ENCODE measurements around the gene MIA2. TPM values are rescaled to one million over a fixed set of nuclear protein-coding genes. Genes with fewer than 3 reads are reported as not detected.
"Not testable (repeated sequence)": the region's sequence is repeated elsewhere in the genome, so short reads cannot be mapped to it uniquely, and the experiment has no call there.

MIA2 gene
- total RNA-seq, 1 experiment from 2014 or later = 16.4 TPM

DNA sequence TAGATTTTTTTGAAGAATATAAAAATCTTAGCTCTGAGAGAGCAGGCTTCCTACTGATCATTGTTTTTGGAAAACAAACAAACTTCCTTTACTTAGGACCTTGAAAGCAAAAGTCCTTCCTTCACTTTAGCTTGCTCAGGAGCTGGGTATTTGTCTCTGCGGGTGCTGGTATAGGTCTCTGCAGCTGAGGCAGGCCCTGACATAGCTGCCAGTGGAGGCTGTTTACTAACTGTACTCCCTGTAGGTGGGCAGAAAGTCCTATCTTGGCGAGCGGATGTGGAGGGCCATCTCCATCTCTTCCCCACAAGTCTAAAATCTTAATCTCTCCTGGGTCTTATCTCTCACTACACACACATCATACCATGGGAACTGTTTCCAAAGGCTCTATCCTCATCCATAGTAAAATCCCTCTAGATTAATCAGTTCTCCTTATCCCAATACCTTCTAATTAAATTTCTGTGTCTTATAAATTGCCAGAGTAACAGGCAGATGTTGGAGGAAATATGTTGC is 4.1 kb upstream of the MIA2 start:
- no peak for DNase-seq (ENCODE audit: low spot score)

DNA sequence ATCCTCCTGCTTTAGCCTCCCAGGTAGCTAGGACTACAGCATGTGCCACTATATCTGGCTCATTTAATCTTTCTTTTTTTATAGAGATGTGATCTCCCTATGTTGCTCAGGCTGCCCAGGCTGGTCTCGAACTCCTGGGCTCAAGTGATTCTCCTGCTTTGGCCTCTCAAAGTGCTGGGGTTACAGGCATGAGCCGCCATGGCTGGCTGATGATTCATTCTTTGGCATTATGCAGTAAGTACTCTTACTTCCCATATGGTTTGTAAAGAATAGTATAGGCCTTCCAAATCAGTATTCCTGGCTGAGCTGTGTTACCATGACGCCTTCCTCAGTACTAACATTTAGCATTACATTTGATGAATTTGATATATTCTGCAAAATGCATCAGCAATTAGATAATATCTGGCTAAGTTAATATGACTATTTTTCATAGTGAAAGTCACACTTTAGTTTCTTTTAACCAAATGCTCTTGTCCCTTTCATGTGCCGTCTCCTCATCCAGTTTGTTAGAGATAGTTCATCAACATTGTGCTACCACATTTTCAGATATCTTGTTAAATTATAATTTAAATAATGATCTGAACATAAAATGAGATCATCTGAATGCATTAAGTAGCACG is 3.2 kb upstream of the MIA2 start:
- DNase-seq (ENCODE audit: low spot score) = no peak

DNA sequence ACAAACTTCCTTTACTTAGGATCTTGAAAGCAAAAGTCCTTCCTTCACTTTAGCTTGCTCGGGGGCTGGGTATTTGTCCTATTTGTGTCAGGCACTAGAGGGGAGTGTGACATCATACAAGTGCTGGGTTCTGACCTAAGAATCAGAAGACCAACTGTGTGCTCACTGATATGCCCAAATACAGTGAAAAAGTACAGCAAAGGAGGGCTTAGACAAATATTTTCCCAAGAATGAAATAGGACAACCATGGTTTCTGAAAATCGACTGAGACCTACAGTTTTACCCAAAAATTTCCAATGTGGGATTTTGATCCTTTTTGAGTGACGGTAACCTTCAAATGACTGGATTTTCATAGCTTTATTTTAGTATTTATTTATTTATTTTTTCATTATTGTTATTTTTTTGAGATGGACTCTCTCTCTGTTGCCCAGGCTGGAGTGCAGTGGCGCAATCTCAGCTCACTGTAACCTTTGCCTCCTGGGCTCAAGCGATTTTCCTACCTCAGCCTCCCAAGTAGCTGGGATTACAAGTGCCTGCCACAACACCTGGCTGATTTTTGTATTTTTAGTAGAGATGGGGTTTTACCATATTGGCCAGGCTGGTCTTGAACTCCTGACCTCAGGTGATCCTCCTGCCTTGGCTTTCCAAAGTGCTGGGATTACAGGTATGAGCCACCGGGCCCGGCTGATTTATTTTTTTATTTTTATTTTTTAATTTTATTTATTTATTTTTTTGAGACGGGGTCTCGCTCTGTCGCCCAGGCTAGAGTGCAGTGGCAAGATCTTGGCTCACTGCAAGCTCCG is 1.8 kb upstream of the MIA2 start:
- peak; percentile 37 for DNase-seq (ENCODE audit: low spot score)

DNA sequence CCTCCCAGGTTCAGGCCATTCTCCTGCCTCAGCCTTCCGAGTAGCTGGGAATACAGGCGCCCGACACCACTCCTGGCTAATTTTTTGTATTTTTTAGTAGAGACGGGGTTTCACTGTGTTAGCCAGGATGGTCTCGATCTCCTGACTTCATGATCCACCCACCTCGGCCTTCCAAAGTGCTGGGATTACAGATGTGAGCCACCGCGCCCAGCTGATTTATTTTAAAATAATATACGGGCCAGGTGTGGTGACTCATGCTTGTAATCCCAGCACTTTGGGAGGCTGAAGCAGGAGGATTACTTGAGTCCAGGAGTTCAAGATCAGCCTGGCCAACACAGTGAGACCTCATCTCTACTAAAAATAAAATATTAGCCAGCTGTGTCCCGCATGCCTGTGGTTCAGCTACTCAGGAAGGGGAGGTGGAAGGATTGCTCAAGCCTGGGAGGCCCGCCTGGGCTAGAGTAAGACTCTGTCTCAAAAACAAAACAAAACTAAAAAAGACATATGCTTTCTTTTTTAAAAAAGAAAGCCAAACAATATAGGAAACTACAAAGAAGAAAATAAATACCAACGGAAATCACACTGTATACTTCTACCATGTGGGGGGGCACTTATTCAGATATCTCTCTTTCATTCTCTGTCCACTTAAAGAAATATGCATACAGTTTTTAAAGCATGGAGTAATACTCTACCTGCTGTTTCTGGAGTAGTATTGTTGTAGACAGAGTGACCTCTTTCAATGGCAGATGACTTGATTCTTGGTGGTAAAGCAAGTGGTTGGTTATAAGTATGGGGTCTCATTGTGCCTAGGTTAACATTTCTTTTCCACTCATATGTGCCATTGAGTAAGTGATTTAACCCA is 930 bp upstream of the MIA2 start:
- DNase-seq (ENCODE audit: low spot score) = peak; percentile 64

DNA sequence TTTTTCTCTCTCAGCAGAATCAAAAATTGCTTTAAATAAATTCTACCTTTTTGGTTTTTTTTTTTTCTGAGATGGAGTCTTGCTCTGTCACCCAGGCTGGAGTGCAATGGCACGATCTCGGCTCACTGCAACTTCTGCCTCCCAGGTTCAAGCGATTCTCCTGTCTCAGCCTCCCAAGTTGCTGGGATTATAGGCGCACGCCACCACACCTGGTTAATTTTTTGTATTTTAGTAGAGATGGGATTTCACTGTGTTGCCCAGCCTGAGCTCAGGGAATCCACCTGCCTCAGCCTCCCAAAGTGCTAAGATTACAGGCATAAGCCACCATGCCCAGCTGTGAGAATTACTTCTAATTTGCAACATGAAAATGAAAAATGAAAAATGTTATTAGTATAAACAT is 1.3 kb downstream of the MIA2 start:
- DNase-seq (ENCODE audit: low spot score) = not testable (repeated sequence)

DNA sequence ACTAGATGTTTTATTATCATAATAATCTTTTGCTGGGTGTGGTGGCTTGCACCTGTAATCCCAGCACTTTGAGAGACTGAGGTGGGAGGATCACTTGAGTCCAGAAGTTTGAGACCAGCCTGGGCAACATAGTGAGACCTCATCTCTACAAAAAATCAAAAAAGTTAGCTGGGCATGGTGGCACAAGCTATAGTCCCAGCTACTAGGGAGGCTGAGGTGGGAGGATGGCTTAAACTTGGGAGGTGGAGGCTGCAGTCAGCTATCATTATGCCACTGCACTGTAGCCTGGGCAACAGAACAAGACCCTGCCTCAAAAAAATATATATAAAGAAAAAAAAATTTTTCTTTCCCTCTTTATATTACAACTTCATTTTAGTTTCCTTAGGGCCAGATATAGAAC is 1.8 kb downstream of the MIA2 start:
- not testable (repeated sequence) for DNase-seq (ENCODE audit: low spot score)

DNA sequence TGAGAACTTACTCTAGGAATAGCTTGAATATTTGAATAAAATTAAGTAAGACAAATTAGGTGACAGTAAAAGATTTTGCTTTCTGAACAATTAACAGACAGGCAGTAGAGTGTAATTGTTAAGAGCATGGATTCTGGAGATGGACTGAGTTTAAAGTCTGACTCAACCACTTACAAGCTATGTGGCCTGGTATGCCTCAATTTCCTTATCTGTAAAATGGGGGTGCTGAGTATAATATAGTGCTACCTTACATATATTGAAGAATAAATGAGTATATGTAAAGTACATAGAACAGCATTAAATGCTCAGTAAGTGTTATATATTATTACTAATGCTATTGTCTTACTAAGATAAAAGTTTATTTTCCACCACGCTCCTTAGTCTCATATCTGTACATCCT is 7.1 kb downstream of the MIA2 start:
- no peak for DNase-seq (ENCODE audit: low spot score)

DNA sequence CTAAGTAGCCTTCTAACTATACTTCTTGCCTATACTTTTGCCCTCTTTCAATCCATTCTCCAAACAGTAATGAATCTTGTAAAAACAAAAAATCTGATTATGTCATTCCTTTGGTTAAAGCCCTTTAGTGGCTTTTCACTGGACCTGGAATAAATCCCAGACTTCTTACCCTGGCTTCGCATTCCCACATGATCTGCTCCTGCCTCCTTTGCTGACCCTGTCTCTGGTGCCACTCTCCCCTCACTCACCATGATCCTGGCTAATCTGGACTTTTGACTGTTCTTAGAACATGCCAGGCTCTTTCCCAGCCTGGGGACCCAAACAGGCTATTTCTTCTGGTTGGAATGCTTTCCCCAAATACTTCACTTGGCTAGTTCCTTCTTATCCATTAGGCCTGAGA is 7.9 kb downstream of the MIA2 start:
- no peak for DNase-seq (ENCODE audit: low spot score)

DNA sequence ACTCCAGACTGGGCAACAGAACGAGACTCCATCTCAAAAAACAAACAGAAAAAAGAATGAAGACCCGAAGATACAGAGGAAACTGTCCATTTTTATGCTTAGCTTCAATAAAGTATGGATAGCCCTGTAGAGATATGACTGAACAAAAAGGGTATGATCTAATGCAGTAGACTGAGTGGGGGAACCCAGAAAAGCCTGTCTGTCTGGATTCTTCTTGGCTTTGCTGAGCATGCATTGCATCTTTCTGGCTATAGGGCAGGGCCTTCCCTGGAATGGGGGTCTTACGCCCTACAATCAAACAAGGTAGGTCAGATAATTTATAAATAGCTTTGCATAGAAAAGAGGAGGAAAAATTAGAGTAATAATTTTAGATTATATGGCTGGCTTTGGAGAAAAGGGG is 10.1 kb downstream of the MIA2 start:
- no peak for DNase-seq (ENCODE audit: low spot score)

DNA sequence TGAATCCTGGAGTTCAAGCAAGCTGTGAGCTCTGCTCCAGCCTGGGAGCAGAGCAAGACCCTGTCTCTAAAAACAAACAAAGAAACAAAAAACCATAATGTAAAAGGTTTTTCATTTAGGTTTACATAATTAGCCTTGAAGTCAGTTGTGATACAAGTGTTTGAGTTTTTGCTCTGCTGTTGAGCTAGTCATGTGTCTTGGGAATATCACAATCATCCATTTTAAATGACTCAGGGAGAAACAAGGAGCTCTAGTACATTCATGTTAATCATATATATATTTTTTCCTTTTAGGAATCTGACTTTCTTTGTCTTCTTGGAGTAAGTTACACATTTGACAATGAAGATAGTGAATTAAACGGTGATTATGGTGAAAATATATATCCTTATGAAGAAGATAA is 12.9 kb downstream of the MIA2 start:
- DNase-seq (ENCODE audit: low spot score) = no peak

DNA sequence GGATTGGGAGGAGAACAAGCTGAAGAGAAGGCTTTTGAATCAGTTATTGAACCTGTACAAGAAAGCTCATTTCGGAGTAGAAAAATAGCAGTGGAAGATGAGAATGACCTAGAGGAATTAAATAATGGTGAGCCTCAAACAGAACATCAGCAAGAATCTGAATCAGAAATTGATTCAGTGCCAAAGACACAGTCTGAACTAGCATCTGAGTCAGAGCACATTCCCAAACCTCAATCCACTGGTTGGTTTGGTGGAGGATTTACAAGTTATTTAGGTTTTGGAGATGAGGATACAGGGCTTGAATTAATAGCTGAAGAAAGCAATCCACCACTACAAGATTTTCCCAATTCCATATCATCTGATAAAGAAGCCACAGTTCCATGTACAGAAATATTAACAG is 13.5 kb downstream of the MIA2 start:
- peak; percentile 51 for DNase-seq (ENCODE audit: low spot score)

DNA sequence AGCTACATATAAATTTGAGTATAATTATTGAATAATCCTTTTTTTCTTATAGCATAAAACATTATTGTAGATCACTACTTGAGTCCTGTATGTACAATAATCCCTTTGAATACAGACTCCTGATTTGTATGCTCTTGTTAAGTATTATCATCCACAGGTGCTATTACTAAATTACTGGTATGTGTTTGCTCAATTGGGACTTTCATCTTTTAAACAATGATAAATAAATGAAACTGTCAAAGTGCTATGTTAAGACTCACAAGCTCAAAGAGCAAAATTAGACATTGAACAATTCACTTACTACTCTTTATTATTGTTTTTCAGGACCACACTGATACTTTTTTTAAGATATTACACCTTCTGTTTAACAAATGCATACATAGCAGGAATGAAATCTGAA is 17.8 kb downstream of the MIA2 start:
- no peak for DNase-seq (ENCODE audit: low spot score)

DNA sequence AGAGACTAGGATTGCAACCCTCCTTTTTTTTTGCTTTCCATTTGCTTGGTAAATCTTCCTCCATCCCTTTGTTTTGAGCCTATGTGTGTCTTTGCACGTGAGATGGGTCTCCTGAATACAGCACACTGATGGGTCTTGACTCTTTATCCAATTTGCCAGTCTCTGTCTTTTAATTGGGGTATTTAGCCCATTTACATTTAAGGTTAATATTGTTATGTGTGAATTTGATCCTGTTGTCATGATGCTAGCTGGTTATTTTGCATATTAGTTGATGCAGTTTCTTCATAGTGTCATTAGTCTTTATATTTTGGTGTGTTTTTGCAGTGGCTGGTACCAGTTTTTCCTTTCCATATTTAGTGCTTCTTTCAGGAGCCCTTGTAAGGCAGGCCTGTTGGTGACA is 23.7 kb downstream of the MIA2 start:
- DNase-seq (ENCODE audit: low spot score) = not testable (repeated sequence)

DNA sequence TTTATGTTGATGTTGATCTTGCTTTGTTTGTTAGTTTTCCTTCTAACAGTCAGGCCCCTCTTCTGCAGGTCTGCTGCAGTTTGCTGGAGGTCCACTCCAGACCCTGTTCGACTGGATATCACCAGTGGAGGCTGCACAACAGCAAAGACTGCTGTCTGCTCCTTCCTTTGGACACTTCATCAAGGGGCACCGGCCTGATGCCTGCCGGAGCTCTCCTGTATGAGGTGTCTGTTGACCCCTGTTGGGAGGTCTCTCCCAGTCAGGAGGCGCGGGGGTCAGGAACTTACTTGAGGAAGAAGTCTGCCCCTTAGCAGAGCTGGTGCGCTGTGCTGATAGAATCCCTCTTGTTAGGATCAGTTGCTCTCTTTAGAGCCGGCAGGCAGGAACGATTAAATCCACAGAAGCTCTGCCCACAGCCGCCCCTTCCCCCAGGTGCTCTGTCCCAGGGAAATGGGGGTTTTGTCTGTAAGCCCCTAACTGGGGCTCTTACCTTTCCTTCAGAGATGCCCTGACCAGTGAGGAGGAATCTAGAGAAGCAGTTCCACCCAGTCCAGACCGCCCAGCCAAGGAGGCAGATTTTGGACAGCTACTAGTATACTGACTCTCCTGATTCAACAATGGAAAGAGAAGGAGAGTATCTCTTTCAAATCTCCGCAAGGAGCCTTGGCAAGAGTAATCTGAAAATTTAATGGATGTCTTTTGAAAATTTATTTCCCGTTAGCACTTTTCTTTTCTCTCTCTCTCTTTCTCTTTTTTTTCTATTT is 25.2 kb downstream of the MIA2 start:
- no peak for DNase-seq (ENCODE audit: low spot score)

DNA sequence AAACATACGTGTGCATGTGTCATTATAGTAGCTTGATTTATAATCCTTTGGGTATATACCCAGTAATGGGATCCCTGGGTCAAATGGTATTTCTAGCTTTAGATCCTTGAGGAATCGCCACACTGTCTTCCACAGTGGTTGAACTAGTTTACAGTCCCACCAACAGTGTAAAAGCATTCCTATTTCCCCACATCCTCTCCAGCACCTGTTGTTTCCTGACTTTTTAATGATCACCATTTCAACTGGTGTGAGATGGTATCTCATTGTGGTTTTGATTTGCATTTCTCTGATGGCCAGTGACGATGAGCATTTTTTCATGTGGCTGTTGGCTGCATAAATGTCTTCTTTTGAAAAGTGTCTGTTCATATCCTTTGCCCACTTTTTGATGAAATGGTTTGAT is 26.4 kb downstream of the MIA2 start:
- not testable (repeated sequence) for DNase-seq (ENCODE audit: low spot score)

DNA sequence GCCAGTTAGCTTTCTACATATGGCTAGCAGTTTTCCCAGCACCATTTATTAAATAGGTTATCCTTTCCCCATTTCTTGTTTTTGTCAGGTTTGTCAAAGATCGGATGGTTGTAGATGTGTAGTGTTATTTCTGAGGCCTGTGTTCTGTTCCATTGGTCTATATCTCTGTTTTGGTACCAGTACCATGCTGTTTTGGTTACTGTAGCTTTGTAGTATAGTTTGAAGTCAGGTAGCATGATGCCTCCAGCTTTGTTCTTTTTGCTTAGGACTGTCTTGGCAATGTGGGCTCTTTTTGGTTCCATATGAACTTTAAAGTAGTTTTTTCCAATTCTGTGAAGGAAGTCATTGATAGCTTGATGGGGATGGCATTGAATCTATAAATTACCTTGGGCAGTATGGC is 28.5 kb downstream of the MIA2 start:
- DNase-seq (ENCODE audit: low spot score) = not testable (repeated sequence)

DNA sequence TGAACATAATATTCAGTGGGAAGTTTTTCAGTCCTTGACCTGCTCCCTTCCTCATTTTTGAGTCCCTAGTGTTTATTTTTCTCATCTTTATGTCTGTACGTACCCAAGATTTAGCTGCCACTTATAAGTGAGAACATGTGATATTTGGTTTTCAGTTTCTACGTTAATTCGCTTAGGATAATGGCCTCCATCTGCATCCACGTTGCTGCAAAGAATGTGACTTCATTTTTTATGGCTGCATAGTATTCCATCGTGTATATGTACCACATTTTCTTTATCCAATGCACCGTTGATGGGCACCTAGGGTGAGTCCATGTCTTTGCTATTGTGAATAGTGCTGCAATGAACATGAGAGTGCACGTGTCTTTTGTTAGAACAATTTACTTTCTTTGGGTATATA is 30.3 kb downstream of the MIA2 start:
- DNase-seq (ENCODE audit: low spot score) = no peak

DNA sequence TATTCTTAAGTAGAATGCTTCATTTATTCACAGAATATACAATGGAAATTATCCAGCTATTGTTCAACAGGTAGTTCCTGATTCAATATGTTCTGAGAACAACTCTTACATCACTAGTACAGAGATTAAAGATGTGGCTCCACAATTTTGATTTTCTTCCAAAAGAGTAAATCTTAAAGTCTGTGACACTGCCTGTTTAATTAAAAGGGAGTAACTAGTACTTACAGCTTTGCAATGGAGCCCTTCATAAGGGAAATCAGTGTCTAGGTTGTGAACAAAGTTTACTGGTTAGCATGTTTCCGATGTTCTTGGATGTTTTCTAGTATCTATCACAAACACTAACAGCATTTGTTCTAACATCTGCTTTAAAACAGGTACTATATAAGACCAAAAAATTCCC is 30.8 kb downstream of the MIA2 start:
- DNase-seq (ENCODE audit: low spot score) = no peak

DNA sequence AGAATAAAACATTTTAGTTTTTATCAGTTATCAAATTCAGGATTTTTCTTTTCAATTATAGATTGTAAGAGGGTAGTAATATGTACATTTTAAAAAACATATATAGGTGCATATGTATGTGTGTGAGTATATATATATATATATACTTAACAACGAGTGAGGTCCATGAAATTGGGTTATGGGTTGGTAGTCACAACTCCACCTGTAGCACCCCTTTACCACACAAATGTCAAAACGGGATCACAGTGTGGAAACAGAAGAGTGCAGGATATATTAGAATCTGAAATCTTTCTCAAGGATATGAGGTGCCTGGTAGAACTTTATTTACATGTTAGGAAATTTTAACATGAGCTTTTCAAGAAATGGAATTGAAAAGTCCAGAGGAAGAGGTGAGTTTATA is 31.3 kb downstream of the MIA2 start:
- peak; percentile 28 for DNase-seq (ENCODE audit: low spot score)

DNA sequence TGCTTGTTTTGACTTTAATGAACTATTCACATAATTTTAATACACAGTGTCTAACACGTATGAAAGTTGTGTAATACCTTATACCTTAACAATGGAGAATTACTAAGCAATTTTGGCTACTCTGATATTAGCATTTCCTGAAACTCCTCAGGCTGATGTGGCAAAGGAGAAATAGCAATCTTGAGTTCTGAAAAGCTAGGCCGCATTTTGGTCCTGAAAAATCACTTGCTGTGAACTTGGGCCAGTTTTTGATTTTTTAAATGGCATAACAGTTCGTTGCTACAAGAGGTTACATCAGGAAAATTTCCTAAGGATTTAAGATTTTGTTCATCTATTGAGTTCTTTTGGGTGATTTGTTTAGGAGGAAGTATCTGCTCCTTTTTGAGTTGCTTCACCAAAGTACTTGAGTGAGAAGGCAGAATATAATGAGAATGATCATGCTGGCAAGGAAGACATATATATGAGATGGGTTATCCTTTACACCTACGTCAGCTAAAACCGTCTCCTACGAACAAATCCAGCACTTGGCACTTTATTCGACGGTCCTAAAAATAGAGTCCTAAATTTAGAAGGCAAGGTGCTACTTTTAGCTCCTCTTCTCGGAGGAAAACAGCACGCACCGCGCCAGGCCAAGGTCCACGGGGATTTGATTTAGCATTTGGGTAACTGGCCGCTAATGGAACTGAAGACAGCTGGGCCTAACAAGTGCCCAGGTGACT is 32.2 kb downstream of the MIA2 start:
- no peak for DNase-seq (ENCODE audit: low spot score)

DNA sequence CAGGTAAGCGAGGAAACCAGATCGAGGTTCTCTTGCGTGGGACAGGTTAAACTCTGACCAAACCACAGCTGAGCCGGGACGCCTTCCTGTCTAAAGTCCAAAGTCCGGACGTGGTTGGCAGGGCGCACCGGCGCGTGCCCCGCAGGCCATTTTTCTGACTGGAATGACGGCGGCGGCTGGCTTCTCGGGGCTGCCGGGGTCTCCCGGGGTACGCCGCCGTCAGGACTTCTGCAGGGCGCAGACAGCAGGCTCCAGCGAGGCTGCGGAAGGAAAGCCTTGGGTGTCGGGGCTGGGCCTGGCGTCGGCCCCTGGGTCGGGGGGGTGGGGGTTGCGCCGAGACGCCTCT is 32.8 kb downstream of the MIA2 start:
- peak; percentile 41 for DNase-seq (ENCODE audit: low spot score)

Measured in H4 (cell line).